H9 (cell line): ENCODE measurements around the gene TYRO3. TPM values are rescaled to one million over a fixed set of nuclear protein-coding genes. Genes with fewer than 3 reads are reported as not detected.

ENCODE experiments used
- DNase-seq: peaks from one replicate; pipeline ENCODE4 v3.0.0-alpha.2; 2017
- H2AFZ ChIP-seq: one replicate; pipeline ENCODE4 v1.6.1; 2013; ENCODE audit warnings: mild to moderate bottlenecking, low read length, control low read depth, moderate library complexity
- H2AK5ac ChIP-seq: 2 replicates; pipeline ENCODE4 v1.6.1; 2013; ENCODE audit warnings: low read length, control low read depth, mixed read lengths; ENCODE audit not compliant: insufficient read length
- H2BK120ac ChIP-seq: one replicate; pipeline ENCODE4 v1.6.1; 2013; ENCODE audit warnings: low read depth, mild to moderate bottlenecking, low read length, control low read depth, inconsistent platforms; ENCODE audit not compliant: poor library complexity, severe bottlenecking
- H2BK12ac ChIP-seq: 2 replicates; pipeline ENCODE4 v1.6.1; 2013; ENCODE audit warnings: low read length, control low read depth, mixed read lengths, low read depth; ENCODE audit not compliant: insufficient read length
- H2BK15ac ChIP-seq: 2 replicates; pipeline ENCODE4 v1.6.1; 2013; ENCODE audit warnings: low read depth, low read length, control low read depth
- H2BK20ac ChIP-seq: one replicate; pipeline ENCODE4 v1.6.1; 2013; ENCODE audit warnings: low read depth, mild to moderate bottlenecking, low read length, control low read depth, inconsistent platforms; ENCODE audit not compliant: poor library complexity, severe bottlenecking
- H2BK5ac ChIP-seq: 2 replicates; pipeline ENCODE4 v1.6.1; 2013; ENCODE audit warnings: low read length, control low read depth, mixed read lengths; ENCODE audit not compliant: insufficient read length
- H3K14ac ChIP-seq: 2 replicates; pipeline ENCODE4 v1.6.1; 2013; ENCODE audit warnings: low read length, control low read depth; ENCODE audit not compliant: insufficient read depth
- H3K18ac ChIP-seq: 2 replicates; pipeline ENCODE4 v1.6.1; 2013; ENCODE audit warnings: low read depth, mild to moderate bottlenecking, mixed read lengths, low read length, control low read depth; ENCODE audit not compliant: insufficient read length
- H3K23ac ChIP-seq: 2 replicates; pipeline ENCODE4 v1.6.1; 2013; ENCODE audit warnings: low read length, control low read depth, mixed read lengths, low read depth; ENCODE audit not compliant: insufficient read length
- H3K23me2 ChIP-seq: 2 replicates; pipeline ENCODE4 v1.6.1; 2013; ENCODE audit warnings: low read depth, mild to moderate bottlenecking, mixed read lengths, low read length, control low read depth; ENCODE audit not compliant: insufficient read length, poor library complexity, severe bottlenecking
- H3K27ac ChIP-seq: 2 replicates; pipeline ENCODE4 v1.5.1; 2013; ENCODE audit warnings: low read length, control low read depth, mixed read lengths, low read depth; ENCODE audit not compliant: insufficient read length
- H3K27me3 ChIP-seq: 2 replicates; pipeline ENCODE4 v1.6.1; 2013; ENCODE audit warnings: low read length, control low read depth, inconsistent platforms; ENCODE audit not compliant: insufficient read depth
- H3K4ac ChIP-seq: 2 replicates; pipeline ENCODE4 v1.6.1; 2013; ENCODE audit warnings: low read depth, mild to moderate bottlenecking, control low read depth, inconsistent platforms, low read length, moderate library complexity
- H3K4me1 ChIP-seq: 2 replicates; pipeline ENCODE4 v1.6.1; 2013; ENCODE audit warnings: low read length, control low read depth, inconsistent platforms; ENCODE audit not compliant: insufficient read depth
- H3K4me2 ChIP-seq: 2 replicates; pipeline ENCODE4 v1.6.1; 2013; ENCODE audit warnings: low read length, control low read depth, mixed read lengths; ENCODE audit not compliant: insufficient read length, insufficient read depth
- H3K56ac ChIP-seq: 2 replicates; pipeline ENCODE4 v1.6.1; 2013; ENCODE audit warnings: low read depth, mild to moderate bottlenecking, mixed read lengths, low read length, control low read depth; ENCODE audit not compliant: insufficient read length
- H3K79me1 ChIP-seq: 2 replicates; pipeline ENCODE4 v1.6.1; 2013; ENCODE audit warnings: low read depth, mild to moderate bottlenecking, moderate library complexity, low read length, control low read depth, inconsistent platforms; ENCODE audit not compliant: insufficient read depth, poor library complexity, severe bottlenecking
- H3K79me2 ChIP-seq: 2 replicates; pipeline ENCODE4 v1.6.1; 2013; ENCODE audit warnings: low read length, control low read depth, inconsistent platforms; ENCODE audit not compliant: insufficient read depth
- H3K9ac ChIP-seq: 2 replicates; pipeline ENCODE4 v1.6.1; 2013; ENCODE audit warnings: low read length, control low read depth, mixed read lengths; ENCODE audit not compliant: insufficient read length; ENCODE audit errors: extremely low read depth
- H3K9me3 ChIP-seq: one replicate; pipeline ENCODE4 v1.6.1; 2013; ENCODE audit warnings: low read depth, low read length, inconsistent platforms; ENCODE audit not compliant: control insufficient read depth
- H3T11ph ChIP-seq: one replicate; pipeline ENCODE4 v1.6.1; 2013; ENCODE audit warnings: mild to moderate bottlenecking, low read length, control low read depth, inconsistent platforms
- H4K20me1 ChIP-seq: one replicate; pipeline ENCODE4 v1.6.1; 2013; ENCODE audit not compliant: control insufficient read depth, insufficient read length, insufficient read depth
- H4K5ac ChIP-seq: 2 replicates; pipeline ENCODE4 v1.6.1; 2013; ENCODE audit warnings: low read depth, mild to moderate bottlenecking, mixed read lengths, low read length, control low read depth; ENCODE audit not compliant: insufficient read length
- H4K8ac ChIP-seq: replicated peaks from 2 replicates; pipeline ENCODE4 v1.6.1; 2013; ENCODE audit warnings: low read length, control low read depth, mixed read lengths, low read depth; ENCODE audit not compliant: insufficient read length
- H4K91ac ChIP-seq: 2 replicates; pipeline ENCODE4 v1.6.1; 2013; ENCODE audit warnings: low read depth, mild to moderate bottlenecking, moderate library complexity, mixed read lengths, low read length, control low read depth; ENCODE audit not compliant: insufficient read length
- H3K27ac Mint-ChIP-seq, 3 experiments: 2 replicates in 2 of 3; 3 replicates in 1 of 3; pipeline ENCODE4 v1.8.0; 2020 to 2021; ENCODE audit warnings: mixed read lengths in 3 of 3, mild to moderate bottlenecking in 1 of 3, moderate library complexity in 1 of 3
- H3K27me3 Mint-ChIP-seq: 2 replicates; pipeline ENCODE4 v1.8.0; 2021; ENCODE audit warnings: low read depth, mild to moderate bottlenecking, moderate library complexity, mixed read lengths
- H3K36me3 Mint-ChIP-seq, 3 experiments: 2 replicates in 2 of 3; 3 replicates in 1 of 3; pipeline ENCODE4 v1.8.0; 2020 to 2021; ENCODE audit warnings: low read depth in 3 of 3, mixed read lengths in 3 of 3; ENCODE audit not compliant: insufficient read depth in 1 of 3
- H3K4me1 Mint-ChIP-seq, 2 experiments: 2 replicates each; pipeline ENCODE4 v1.8.0; 2020; ENCODE audit warnings: mixed read lengths in 2 of 2
- H3K4me3 Mint-ChIP-seq, 2 experiments: 2 replicates in 1 of 2; 3 replicates in 1 of 2; pipeline ENCODE4 v1.8.0; 2020 to 2021; ENCODE audit warnings: mild to moderate bottlenecking in 2 of 2, mixed read lengths in 2 of 2, moderate library complexity in 1 of 2
- H3K9me3 Mint-ChIP-seq, 2 experiments: 2 replicates in 1 of 2; 3 replicates in 1 of 2; pipeline ENCODE4 v1.8.0; 2020; ENCODE audit warnings: mild to moderate bottlenecking in 2 of 2, mixed read lengths in 2 of 2, moderate library complexity in 1 of 2
- WGBS: extraction: QIAGEN DNeasy Blood & Tissue Kit; methylation state at CpG from one replicate; pipeline ENCODE4 v1.1.7; 2013; ENCODE audit warnings: missing lambda C conversion rate, low lambda C conversion rate, mixed read lengths; ENCODE audit not compliant: insufficient read length; ENCODE audit errors: extremely low coverage; 5-methylcytosine and 5-hydroxymethylcytosine counted together
- total RNA-seq: library from RNA; stranded (reverse); gene quantifications from 2 replicates; pipeline ENCODE4 v1.2.1, GENCODE V29; 2021
- TF ChIP-seq, protein P1 (sequence below): fragments of 200-600 bp; sonication (generic); conservative IDR thresholded peaks from 3 replicates; pipeline ENCODE4 v1.8.0; 2021; ENCODE audit warnings: antibody characterized with exemption, mild to moderate bottlenecking

TYRO3 gene
- total RNA-seq, 1 experiment from 2014 or later = 124 TPM

DNA sequence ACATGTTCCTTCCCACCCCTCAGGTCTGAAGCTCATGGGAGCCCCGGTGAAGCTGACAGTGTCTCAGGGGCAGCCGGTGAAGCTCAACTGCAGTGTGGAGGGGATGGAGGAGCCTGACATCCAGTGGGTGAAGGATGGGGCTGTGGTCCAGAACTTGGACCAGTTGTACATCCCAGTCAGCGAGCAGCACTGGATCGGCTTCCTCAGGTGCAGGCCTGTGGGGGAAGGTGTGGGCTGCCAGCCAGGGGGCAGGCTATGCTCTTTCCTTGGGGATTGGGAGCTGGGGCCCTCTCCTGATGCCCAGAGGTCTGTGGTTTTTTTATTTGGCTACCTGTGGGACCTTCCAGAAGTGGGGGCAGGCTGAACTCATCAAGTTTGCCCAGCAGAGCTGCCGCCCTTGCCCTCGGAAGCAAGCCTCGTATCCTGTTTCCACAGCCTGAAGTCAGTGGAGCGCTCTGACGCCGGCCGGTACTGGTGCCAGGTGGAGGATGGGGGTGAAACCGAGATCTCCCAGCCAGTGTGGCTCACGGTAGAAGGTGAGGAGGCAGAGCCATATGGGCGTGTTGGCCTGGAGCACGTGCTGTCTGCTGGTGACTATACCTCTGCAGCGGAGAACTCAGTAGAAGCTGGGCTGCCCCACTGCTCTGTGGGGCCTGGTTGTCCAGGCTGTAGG lies 2.2 kb downstream of the TYRO3 start:
- no peaks in the 10 kb centered on the region for H3K79me1 ChIP-seq
- no peak overlapping the region for H2BK120ac ChIP-seq
- Mint-ChIP-seq H3K4me1 (peaks cover 71 to 74% of the 10 kb centered on the region in 2 experiments), H3K27ac (peak overlapping the region; percentile 92 to 97 (median 95); a peak in 5 of 7 replicates), H3K36me3 (peaks cover 16 to 30% (median 26%) of the 10 kb centered on the region in 3 experiments; a peak in 6 of 7 replicates), H3K27me3 (no peaks in the 10 kb centered on the region), H3K9me3 (no peaks in the 10 kb centered on the region; a peak in 1 of 5 replicates), H3K4me3 (peak overlapping the region; percentile 85 to 88)
- no peak overlapping the region for H3K23ac ChIP-seq
- no peak overlapping the region for H4K8ac ChIP-seq
- H3K23me2 ChIP-seq = peaks cover 15% of the 10 kb centered on the region
- H3K4me1 ChIP-seq = peaks cover 26% of the 10 kb centered on the region; the same call in 1 of the 2 replicates
- DNase-seq = no peak
- H2BK12ac ChIP-seq = no peak overlapping the region
- H4K5ac ChIP-seq = no peak overlapping the region
- no peak overlapping the region for H3K4me2 ChIP-seq
- H3K79me2 ChIP-seq = no peaks in the 10 kb centered on the region; the same call in 1 of the 2 replicates
- H3K27me3 ChIP-seq = no peaks in the 10 kb centered on the region
- no peak overlapping the region for H3T11ph ChIP-seq
- H3K27ac ChIP-seq = no peak overlapping the region
- no peaks in the 10 kb centered on the region for H3K9me3 ChIP-seq
- H2AFZ ChIP-seq = no peak overlapping the region
- TF ChIP-seq, protein P1, sequence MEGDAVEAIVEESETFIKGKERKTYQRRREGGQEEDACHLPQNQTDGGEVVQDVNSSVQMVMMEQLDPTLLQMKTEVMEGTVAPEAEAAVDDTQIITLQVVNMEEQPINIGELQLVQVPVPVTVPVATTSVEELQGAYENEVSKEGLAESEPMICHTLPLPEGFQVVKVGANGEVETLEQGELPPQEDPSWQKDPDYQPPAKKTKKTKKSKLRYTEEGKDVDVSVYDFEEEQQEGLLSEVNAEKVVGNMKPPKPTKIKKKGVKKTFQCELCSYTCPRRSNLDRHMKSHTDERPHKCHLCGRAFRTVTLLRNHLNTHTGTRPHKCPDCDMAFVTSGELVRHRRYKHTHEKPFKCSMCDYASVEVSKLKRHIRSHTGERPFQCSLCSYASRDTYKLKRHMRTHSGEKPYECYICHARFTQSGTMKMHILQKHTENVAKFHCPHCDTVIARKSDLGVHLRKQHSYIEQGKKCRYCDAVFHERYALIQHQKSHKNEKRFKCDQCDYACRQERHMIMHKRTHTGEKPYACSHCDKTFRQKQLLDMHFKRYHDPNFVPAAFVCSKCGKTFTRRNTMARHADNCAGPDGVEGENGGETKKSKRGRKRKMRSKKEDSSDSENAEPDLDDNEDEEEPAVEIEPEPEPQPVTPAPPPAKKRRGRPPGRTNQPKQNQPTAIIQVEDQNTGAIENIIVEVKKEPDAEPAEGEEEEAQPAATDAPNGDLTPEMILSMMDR = no peak
- H2BK5ac ChIP-seq = no peak overlapping the region
- no peak overlapping the region for H2BK15ac ChIP-seq
- H2BK20ac ChIP-seq = no peak overlapping the region
- H3K18ac ChIP-seq = peak overlapping the region; percentile 44
- H3K9ac ChIP-seq = no peak overlapping the region
- WGBS = no CpG with 5 or more reads among the region's 16 CpGs
- no peak overlapping the region; the same call in 1 of the 2 replicates for H3K14ac ChIP-seq
- H3K56ac ChIP-seq = no peak overlapping the region
- no peak overlapping the region for H3K4ac ChIP-seq
- H2AK5ac ChIP-seq = no peak overlapping the region
- no peaks in the 10 kb centered on the region for H4K20me1 ChIP-seq
- no peak overlapping the region for H4K91ac ChIP-seq
